ENCODE data around the gene C2CD2. TPM values are rescaled to one million over a fixed set of nuclear protein-coding genes. Genes with fewer than 3 reads are reported as not detected.

Gene C2CD2
- polyA plus RNA-seq, 1 donor (not counting 4 experiments of a cell fraction or from before 2014, with no cell fraction given): 39.9 TPM

DNA sequence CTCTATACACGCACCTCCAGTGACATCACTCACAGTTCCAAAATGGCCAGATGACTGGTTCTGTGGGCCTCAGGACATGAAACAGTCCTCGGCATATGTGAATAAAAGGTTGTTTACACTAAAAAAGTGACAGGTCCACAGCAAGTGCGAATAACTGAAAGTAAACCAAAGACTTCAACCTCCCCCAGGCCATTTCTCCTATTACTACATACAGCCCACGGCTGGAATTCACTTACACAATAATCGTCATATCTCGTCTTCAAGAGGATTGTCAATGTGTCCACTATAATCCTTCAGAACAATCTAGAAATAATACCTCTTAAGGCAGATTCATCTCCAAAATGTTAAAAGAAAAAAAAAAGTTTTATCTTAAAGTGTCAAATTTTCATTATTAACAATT, 72.8 kb downstream of the C2CD2 start:
- Histone ChIP-seq H3K4me1 (ENCODE audit: control insufficient read depth, extremely low read depth, insufficient read depth, low read length) (peaks cover 13% of the 10 kb centered on the region), H3K4me2 (ENCODE audit: control insufficient read depth, extremely low read depth, insufficient read depth, low read depth, low read length) (no peak overlapping the region), H3K27ac (ENCODE audit: control insufficient read depth, insufficient read depth, low read length) (no peak overlapping the region), H3K9ac (ENCODE audit: control insufficient read depth, extremely low read depth, insufficient read depth, low read length) (no peak overlapping the region), H2AFZ (ENCODE audit: control insufficient read depth, low read length) (no peak overlapping the region), H4K20me1 (ENCODE audit: control insufficient read depth, extremely low read depth, insufficient read depth, low read length) (no peaks in the 10 kb centered on the region), H3K9me1 (ENCODE audit: control insufficient read depth, extremely low read depth, insufficient read depth, low read length) (no peaks in the 10 kb centered on the region), H3K79me2 (ENCODE audit: control insufficient read depth, insufficient read depth, low read length) (peaks cover 20% of the 10 kb centered on the region), H3K27me3 (ENCODE audit: control insufficient read depth, extremely low read depth, insufficient read depth, low read length) (no peaks in the 10 kb centered on the region), H3K36me3 (ENCODE audit: control insufficient read depth in 2 of 2, extremely low read depth in 1 of 2, insufficient read depth in 2 of 2, low read length in 2 of 2) (no peaks in the 10 kb centered on the region), H3K4me3 (ENCODE audit: control insufficient read depth in 2 of 3, extremely low read depth in 1 of 3, insufficient read depth in 2 of 3, low read depth in 1 of 3, low read length in 3 of 3) (no peak overlapping the region), H3K9me3 (ENCODE audit: control insufficient read depth, low read depth, low read length) (no peaks in the 10 kb centered on the region)
- FAIRE-seq: no peak
- no peak for DNase-seq (ENCODE audit: low read depth, low spot score)
- TF ChIP-seq EZH2 (IDR thresholded peaks at IDR 0.05; ENCODE audit: low read length): no peak
- TF ChIP-seq, protein P1, sequence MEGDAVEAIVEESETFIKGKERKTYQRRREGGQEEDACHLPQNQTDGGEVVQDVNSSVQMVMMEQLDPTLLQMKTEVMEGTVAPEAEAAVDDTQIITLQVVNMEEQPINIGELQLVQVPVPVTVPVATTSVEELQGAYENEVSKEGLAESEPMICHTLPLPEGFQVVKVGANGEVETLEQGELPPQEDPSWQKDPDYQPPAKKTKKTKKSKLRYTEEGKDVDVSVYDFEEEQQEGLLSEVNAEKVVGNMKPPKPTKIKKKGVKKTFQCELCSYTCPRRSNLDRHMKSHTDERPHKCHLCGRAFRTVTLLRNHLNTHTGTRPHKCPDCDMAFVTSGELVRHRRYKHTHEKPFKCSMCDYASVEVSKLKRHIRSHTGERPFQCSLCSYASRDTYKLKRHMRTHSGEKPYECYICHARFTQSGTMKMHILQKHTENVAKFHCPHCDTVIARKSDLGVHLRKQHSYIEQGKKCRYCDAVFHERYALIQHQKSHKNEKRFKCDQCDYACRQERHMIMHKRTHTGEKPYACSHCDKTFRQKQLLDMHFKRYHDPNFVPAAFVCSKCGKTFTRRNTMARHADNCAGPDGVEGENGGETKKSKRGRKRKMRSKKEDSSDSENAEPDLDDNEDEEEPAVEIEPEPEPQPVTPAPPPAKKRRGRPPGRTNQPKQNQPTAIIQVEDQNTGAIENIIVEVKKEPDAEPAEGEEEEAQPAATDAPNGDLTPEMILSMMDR (optimal IDR thresholded peaks at IDR 0.05 in 1 of 3, IDR thresholded peaks at IDR 0.05 in 1 of 3, conservative IDR thresholded peaks at IDR 0.05 in 1 of 3; ENCODE audit: extremely low read depth in 1 of 3, insufficient read depth in 2 of 3, low read length in 3 of 3): no peak
- dilution Hi-C loops (cut with MboI; ENCODE audit: extremely low pct_ligation_motif_present, low sequenced_read_pairs): no loop called here

DNA sequence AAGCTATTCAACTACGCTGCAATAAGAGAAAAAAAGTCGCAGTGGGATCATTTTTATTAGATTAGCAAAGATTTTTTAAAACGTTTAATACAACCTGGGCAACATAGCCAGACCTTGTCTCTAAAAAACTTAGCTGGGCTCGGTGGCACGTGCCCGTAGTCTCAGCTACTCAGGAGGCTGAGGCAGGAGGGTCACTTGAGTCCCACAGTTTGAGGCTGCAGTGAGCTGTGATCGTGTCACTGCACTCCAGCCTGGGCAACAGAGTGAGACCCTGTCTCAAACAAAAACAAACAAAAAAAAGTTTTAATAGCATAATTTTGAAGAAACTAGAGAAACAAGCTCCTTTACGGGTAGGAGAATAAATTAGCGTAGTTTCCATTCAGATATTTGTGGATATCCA, 73.7 kb downstream of the C2CD2 start:
- peaks cover 13% of the 10 kb centered on the region for H3K4me1 ChIP-seq (ENCODE audit: control insufficient read depth, extremely low read depth, insufficient read depth, low read length)
- dilution Hi-C loops (cut with MboI; ENCODE audit: extremely low pct_ligation_motif_present, low sequenced_read_pairs): no loop called here
- FAIRE-seq (no peak), DNase-seq (ENCODE audit: low read depth, low spot score) (no peak)
- no peaks in the 10 kb centered on the region for H3K36me3 ChIP-seq (ENCODE audit: control insufficient read depth in 2 of 2, extremely low read depth in 1 of 2, insufficient read depth in 2 of 2, low read length in 2 of 2)
- no peaks in the 10 kb centered on the region for H3K9me3 ChIP-seq (ENCODE audit: control insufficient read depth, low read depth, low read length)
- peak overlapping the region; percentile 91 for H3K4me2 ChIP-seq (ENCODE audit: control insufficient read depth, extremely low read depth, insufficient read depth, low read depth, low read length)
- H3K79me2 ChIP-seq (ENCODE audit: control insufficient read depth, insufficient read depth, low read length): peaks cover 29% of the 10 kb centered on the region
- H3K4me3 ChIP-seq (ENCODE audit: control insufficient read depth in 2 of 3, extremely low read depth in 1 of 3, insufficient read depth in 2 of 3, low read depth in 1 of 3, low read length in 3 of 3): peak overlapping the region; percentile 54 to 86 (median 83)
- H2AFZ ChIP-seq (ENCODE audit: control insufficient read depth, low read length): no peak overlapping the region
- peak overlapping the region; percentile 93 for H3K9ac ChIP-seq (ENCODE audit: control insufficient read depth, extremely low read depth, insufficient read depth, low read length)
- TF ChIP-seq, protein P1 (optimal IDR thresholded peaks at IDR 0.05 in 1 of 3, IDR thresholded peaks at IDR 0.05 in 1 of 3, conservative IDR thresholded peaks at IDR 0.05 in 1 of 3; ENCODE audit: extremely low read depth in 1 of 3, insufficient read depth in 2 of 3, low read length in 3 of 3): no peak
- no peak for TF ChIP-seq EZH2 (IDR thresholded peaks at IDR 0.05; ENCODE audit: low read length)
- H3K27me3 ChIP-seq (ENCODE audit: control insufficient read depth, extremely low read depth, insufficient read depth, low read length): no peaks in the 10 kb centered on the region
- H3K27ac ChIP-seq (ENCODE audit: control insufficient read depth, insufficient read depth, low read length): no peak overlapping the region
- H4K20me1 ChIP-seq (ENCODE audit: control insufficient read depth, extremely low read depth, insufficient read depth, low read length): no peaks in the 10 kb centered on the region
- no peaks in the 10 kb centered on the region for H3K9me1 ChIP-seq (ENCODE audit: control insufficient read depth, extremely low read depth, insufficient read depth, low read length)
